ENCODE data around the gene GMPR2. TPM values are rescaled to one million over a fixed set of nuclear protein-coding genes. Genes with fewer than 3 reads are reported as not detected.
A peak's percentile ranks its signal among the peaks of the same experiment; 100 is the strongest.
"Not testable (repeated sequence)": the region's sequence is repeated elsewhere in the genome, so short reads cannot be mapped to it uniquely, and the experiment has no call there.

Gene GMPR2
- total RNA-seq, 1 donor from 2014 or later, result 47.9 TPM

DNA sequence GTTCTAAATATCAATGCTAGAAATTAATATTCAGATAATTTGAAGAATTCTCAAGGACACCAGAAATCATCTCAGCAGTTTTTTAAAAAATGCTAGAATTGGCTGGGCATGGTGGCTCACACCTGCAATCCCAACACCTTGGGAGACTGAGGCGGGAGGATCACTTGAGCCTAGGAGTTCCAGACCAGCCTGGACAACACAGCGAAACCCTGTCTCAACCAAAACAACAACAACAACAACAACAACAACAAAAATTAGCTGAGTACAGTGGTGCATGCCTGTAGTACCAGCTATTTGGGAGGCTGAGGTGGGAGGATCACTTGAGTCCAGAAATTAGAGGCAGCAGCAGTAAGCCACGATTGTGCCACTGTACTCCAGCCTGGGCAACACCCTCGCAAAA, 13.6 kb upstream of the GMPR2 start:
- H3K9me3 Mint-ChIP-seq (ENCODE audit: low read depth), result no peaks in the 10 kb centered on the region
- no peaks in the 10 kb centered on the region for H3K36me3 Mint-ChIP-seq (ENCODE audit: low read depth)
- H3K4me3 Mint-ChIP-seq (ENCODE audit: unreplicated experiment), result no peak overlapping the region
- no peak overlapping the region for H3K27ac Mint-ChIP-seq (ENCODE audit: unreplicated experiment)
- no peaks in the 10 kb centered on the region for H3K27me3 Mint-ChIP-seq (ENCODE audit: low read depth)
- H3K4me1 Mint-ChIP-seq (ENCODE audit: low read depth), result peaks cover 18% of the 10 kb centered on the region
- DNase-seq (ENCODE audit: low spot score), result no peak
- TF ChIP-seq, protein P1, sequence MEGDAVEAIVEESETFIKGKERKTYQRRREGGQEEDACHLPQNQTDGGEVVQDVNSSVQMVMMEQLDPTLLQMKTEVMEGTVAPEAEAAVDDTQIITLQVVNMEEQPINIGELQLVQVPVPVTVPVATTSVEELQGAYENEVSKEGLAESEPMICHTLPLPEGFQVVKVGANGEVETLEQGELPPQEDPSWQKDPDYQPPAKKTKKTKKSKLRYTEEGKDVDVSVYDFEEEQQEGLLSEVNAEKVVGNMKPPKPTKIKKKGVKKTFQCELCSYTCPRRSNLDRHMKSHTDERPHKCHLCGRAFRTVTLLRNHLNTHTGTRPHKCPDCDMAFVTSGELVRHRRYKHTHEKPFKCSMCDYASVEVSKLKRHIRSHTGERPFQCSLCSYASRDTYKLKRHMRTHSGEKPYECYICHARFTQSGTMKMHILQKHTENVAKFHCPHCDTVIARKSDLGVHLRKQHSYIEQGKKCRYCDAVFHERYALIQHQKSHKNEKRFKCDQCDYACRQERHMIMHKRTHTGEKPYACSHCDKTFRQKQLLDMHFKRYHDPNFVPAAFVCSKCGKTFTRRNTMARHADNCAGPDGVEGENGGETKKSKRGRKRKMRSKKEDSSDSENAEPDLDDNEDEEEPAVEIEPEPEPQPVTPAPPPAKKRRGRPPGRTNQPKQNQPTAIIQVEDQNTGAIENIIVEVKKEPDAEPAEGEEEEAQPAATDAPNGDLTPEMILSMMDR (IDR thresholded peaks at IDR 0.05), result no peak

- TF ChIP-seq, protein P1 (IDR thresholded peaks at IDR 0.05), result no peak
- H3K27me3 Mint-ChIP-seq (ENCODE audit: low read depth), result no peaks in the 10 kb centered on the region
- DNase-seq (ENCODE audit: low spot score), result no peak
Observed at GRCh38 chr14:24219521-24219920, 13.2 kb upstream of the GMPR2 start.

GRCh38 chr14:24222987-24223386, 9.7 kb upstream of the GMPR2 start:
- not testable (repeated sequence) for H3K9me3 Mint-ChIP-seq (ENCODE audit: low read depth); DNase-seq (ENCODE audit: low spot score)
- peaks cover 16% of the 10 kb centered on the region for H3K4me1 Mint-ChIP-seq (ENCODE audit: low read depth)

More at GRCh38 chr14:24219521-24219920, 13.2 kb upstream of the GMPR2 start:
- Mint-ChIP-seq H3K4me1 (ENCODE audit: low read depth) (peaks cover 15% of the 10 kb centered on the region), H3K36me3 (ENCODE audit: low read depth) (no peaks in the 10 kb centered on the region), H3K27ac (ENCODE audit: unreplicated experiment) (no peak overlapping the region), H3K4me3 (ENCODE audit: unreplicated experiment) (no peak overlapping the region), H3K9me3 (ENCODE audit: low read depth) (no peaks in the 10 kb centered on the region)

DNA sequence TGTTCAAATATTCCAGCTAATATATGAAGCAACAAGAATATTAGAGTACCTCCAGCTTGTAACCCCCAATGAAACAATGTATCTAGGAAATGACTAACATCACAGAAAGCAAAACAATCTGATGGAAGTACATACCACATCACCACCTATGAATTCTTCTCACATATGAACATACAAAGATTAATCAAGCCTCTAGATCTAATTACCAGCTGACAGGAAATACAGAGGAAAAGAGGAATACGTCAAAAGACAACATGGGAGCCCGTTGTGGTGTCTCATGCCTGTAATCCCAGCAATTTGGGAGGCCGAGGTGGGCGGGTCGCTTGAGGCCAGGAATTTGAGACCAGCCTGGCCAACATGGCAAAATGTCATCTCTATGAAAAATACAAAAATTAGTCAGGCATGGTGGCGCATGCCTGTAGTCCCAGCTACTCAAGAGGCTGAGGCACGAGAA, 8.1 kb upstream of the GMPR2 start:
- Mint-ChIP-seq H3K4me3 (ENCODE audit: unreplicated experiment) (no peak overlapping the region), H3K27ac (ENCODE audit: unreplicated experiment) (peak overlapping the region; percentile 75), H3K9me3 (ENCODE audit: low read depth) (no peaks in the 10 kb centered on the region), H3K27me3 (ENCODE audit: low read depth) (no peaks in the 10 kb centered on the region), H3K4me1 (ENCODE audit: low read depth) (peaks cover 16% of the 10 kb centered on the region), H3K36me3 (ENCODE audit: low read depth) (peaks cover 4% of the 10 kb centered on the region)
- DNase-seq (ENCODE audit: low spot score), result no peak
- TF ChIP-seq, protein P1 (IDR thresholded peaks at IDR 0.05), result no peak

More at GRCh38 chr14:24222987-24223386, 9.7 kb upstream of the GMPR2 start:
- not testable (repeated sequence) for H3K4me3 Mint-ChIP-seq (ENCODE audit: unreplicated experiment); H3K27ac Mint-ChIP-seq (ENCODE audit: unreplicated experiment); H3K27me3 Mint-ChIP-seq (ENCODE audit: low read depth); H3K36me3 Mint-ChIP-seq (ENCODE audit: low read depth)

GRCh38 chr14:24226473-24226872, 6.3 kb upstream of the GMPR2 start:
- Mint-ChIP-seq H3K27ac (ENCODE audit: unreplicated experiment) (no peak overlapping the region), H3K4me3 (ENCODE audit: unreplicated experiment) (no peak overlapping the region), H3K27me3 (ENCODE audit: low read depth) (no peaks in the 10 kb centered on the region), H3K4me1 (ENCODE audit: low read depth) (peaks cover 22% of the 10 kb centered on the region), H3K36me3 (ENCODE audit: low read depth) (peaks cover 4% of the 10 kb centered on the region), H3K9me3 (ENCODE audit: low read depth) (no peaks in the 10 kb centered on the region)
- no peak for DNase-seq (ENCODE audit: low spot score)
- TF ChIP-seq, protein P1 (IDR thresholded peaks at IDR 0.05), result no peak

GRCh38 chr14:24228902-24229301, 3.8 kb upstream of the GMPR2 start:
- Mint-ChIP-seq H3K4me1 (ENCODE audit: low read depth) (peaks cover 34% of the 10 kb centered on the region), H3K4me3 (ENCODE audit: unreplicated experiment) (no peak overlapping the region), H3K9me3 (ENCODE audit: low read depth) (no peaks in the 10 kb centered on the region), H3K27ac (ENCODE audit: unreplicated experiment) (no peak overlapping the region), H3K36me3 (ENCODE audit: low read depth) (peaks cover 4% of the 10 kb centered on the region), H3K27me3 (ENCODE audit: low read depth) (no peaks in the 10 kb centered on the region)
- no peak for DNase-seq (ENCODE audit: low spot score)
- TF ChIP-seq, protein P1 (IDR thresholded peaks at IDR 0.05), result no peak
